GM23248 (cell line): ENCODE results near the gene ADIPOR2. TPM values are rescaled to one million over a fixed set of nuclear protein-coding genes. Genes with fewer than 3 reads are reported as not detected.

ENCODE experiments used
- DNase-seq: peaks from one replicate; pipeline ENCODE4 v3.0.0-alpha.2; 2015
- H2AFZ ChIP-seq: fragments of 200-600 bp; sonication (generic); 2 replicates; pipeline ENCODE4 v1.6.1; 2016; ENCODE audit warnings: antibody characterized with exemption
- H3F3A ChIP-seq: fragments of 200-600 bp; sonication (generic); 2 replicates; pipeline ENCODE4 v1.6.1; 2016; ENCODE audit warnings: mild to moderate bottlenecking, antibody characterized with exemption, mixed run types; ENCODE audit not compliant: insufficient read depth
- H3K27ac ChIP-seq: fragments of 200-600 bp; sonication (generic); 2 replicates; pipeline ENCODE4 v1.5.1; 2016; ENCODE audit warnings: mild to moderate bottlenecking
- H3K27me3 ChIP-seq: fragments of 200-600 bp; sonication (generic); replicated peaks from 2 replicates; pipeline ENCODE4 v1.6.1; 2016; ENCODE audit warnings: mild to moderate bottlenecking; ENCODE audit not compliant: insufficient read depth
- H3K36me3 ChIP-seq: fragments of 200-600 bp; sonication (generic); 2 replicates; pipeline ENCODE4 v1.6.1; 2016; ENCODE audit warnings: low read depth, mild to moderate bottlenecking
- H3K4me1 ChIP-seq: fragments of 200-600 bp; sonication (generic); 2 replicates; pipeline ENCODE4 v1.6.1; 2016; ENCODE audit warnings: mild to moderate bottlenecking; ENCODE audit not compliant: insufficient read depth
- H3K4me2 ChIP-seq: fragments of 200-600 bp; sonication (generic); one replicate; pipeline ENCODE4 v1.6.1; 2016; ENCODE audit warnings: mild to moderate bottlenecking; ENCODE audit not compliant: unreplicated experiment
- H3K4me3 ChIP-seq: fragments of 200-600 bp; sonication (generic); 2 replicates; pipeline ENCODE4 v1.5.1; 2016; ENCODE audit warnings: mild to moderate bottlenecking
- H3K79me2 ChIP-seq: fragments of 200-600 bp; sonication (generic); 2 replicates; pipeline ENCODE4 v1.6.1; 2016; ENCODE audit warnings: mild to moderate bottlenecking; ENCODE audit not compliant: insufficient read depth
- H3K9ac ChIP-seq: fragments of 200-600 bp; sonication (generic); 2 replicates; pipeline ENCODE4 v1.6.1; 2016; ENCODE audit warnings: mild to moderate bottlenecking
- H3K9me2 ChIP-seq: fragments of 200-600 bp; sonication (generic); 2 replicates; pipeline ENCODE4 v1.6.1; 2016; ENCODE audit warnings: mixed run types, mild to moderate bottlenecking, moderate library complexity; ENCODE audit not compliant: insufficient read depth
- H3K9me3 ChIP-seq: fragments of 200-600 bp; sonication (generic); one replicate; pipeline ENCODE4 v1.6.1; 2017; ENCODE audit warnings: low read depth
- H4K20me1 ChIP-seq: fragments of 200-600 bp; sonication (generic); 2 replicates; pipeline ENCODE4 v1.6.0; 2016; ENCODE audit not compliant: insufficient read depth
- EZH2 ChIP-seq: fragments of 200-600 bp; sonication (generic); IDR thresholded peaks from 2 replicates; pipeline ENCODE4 v1.6.1; 2018; ENCODE audit warnings: antibody characterized with exemption, mild to moderate bottlenecking; ENCODE audit not compliant: insufficient read depth, poor library complexity, severe bottlenecking
- EZH2phosphoT487 ChIP-seq: fragments of 200-600 bp; sonication (generic); IDR thresholded peaks from 2 replicates; pipeline ENCODE4 v1.6.1; 2018; ENCODE audit warnings: antibody characterized with exemption, moderate library complexity, mild to moderate bottlenecking, low read depth; ENCODE audit not compliant: insufficient read depth
- WGBS, 2 experiments: methylation state at CpG; one replicate each; pipeline ENCODE4 v1.1.6; 2015 to 2017; ENCODE audit warnings: low lambda C conversion rate in 2 of 2, low coverage in 1 of 2; ENCODE audit errors: missing lambda C conversion rate in 2 of 2; 5-methylcytosine and 5-hydroxymethylcytosine counted together
- in situ Hi-C: fragments of 300-500 bp; cut with MboI; formaldehyde crosslinking; loops from 2 replicates; pipeline ENCODE4 v1.15.0; 2020
- polyA plus RNA-seq: library from polyadenylated mRNA; unstranded; fragments of >200 nt; fragmentation: Nextera tagmentation; extraction: Ambion mirVana; gene quantifications from 2 replicates; pipeline ENCODE4 v1.2.1, GENCODE V29; 2016
- total RNA-seq: library from RNA; depleted of rRNA; stranded (reverse); fragments of >200 nt; shearing (Covaris generic); gene quantifications from 2 replicates; pipeline ENCODE4 v1.2.3, GENCODE V29; 2014

The ADIPOR2 gene
- total and polyA plus RNA-seq, 2 experiments from 2014 or later, result 4.2 to 18.8 TPM

DNA sequence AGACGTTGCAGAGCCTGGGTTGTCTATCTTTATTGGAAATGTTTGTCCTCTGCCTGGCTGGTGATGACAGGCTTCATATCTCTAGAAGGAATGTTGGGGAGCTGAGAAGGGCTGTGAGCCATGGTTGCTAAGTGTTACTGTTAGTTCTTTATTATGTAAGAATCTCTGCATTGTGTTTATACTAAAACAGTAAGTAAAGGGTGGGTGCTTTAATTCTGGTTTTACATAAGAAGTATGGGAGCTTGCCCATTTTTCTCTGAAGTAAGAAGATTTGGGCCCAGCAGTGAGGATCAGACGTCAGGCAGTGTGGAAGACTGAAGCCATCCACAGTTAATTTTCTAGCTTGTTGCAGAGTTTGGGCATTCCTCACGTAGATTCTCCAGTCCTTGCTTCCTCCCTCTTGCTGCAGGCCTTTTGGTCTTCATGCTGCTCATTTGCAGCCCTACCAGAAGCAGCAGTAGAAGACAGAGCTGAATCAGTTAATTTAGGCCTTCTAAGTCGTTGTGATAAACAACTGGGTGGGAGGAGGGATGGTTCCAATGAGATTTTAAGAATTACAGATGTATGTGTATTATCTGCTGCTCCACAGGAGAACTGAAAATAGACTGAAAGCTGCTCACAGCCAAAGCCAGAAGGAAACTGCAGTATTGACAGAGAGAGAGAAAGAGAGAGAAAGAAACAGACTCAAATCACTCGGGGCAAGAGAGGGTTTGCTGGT lies 40.5 kb upstream of the ADIPOR2 start:
- H3K79me2 ChIP-seq, result peaks cover 67% of the 10 kb centered on the region
- H3K36me3 ChIP-seq, result peaks cover 57% of the 10 kb centered on the region
- peak overlapping the region; percentile 32 for H3K27ac ChIP-seq
- WGBS, 2 experiments, result 24 to 27% methylated on average over 5 of the region's 5 CpGs
- H2AFZ ChIP-seq, result no peak overlapping the region
- H3F3A ChIP-seq, result peaks cover 70% of the 10 kb centered on the region
- no peak overlapping the region for H3K4me2 ChIP-seq
- DNase-seq, result peak; percentile 47
- H3K9ac ChIP-seq, result peak overlapping the region; percentile 47
- H3K9me3 ChIP-seq, result no peaks in the 10 kb centered on the region
- no peaks in the 10 kb centered on the region; the same call in 1 of the 2 replicates for H4K20me1 ChIP-seq
- peaks cover 21% of the 10 kb centered on the region for H3K4me1 ChIP-seq
- no peak for TF ChIP-seq EZH2
- no peak for TF ChIP-seq EZH2phosphoT487
- no peaks in the 10 kb centered on the region for H3K27me3 ChIP-seq
- no peaks in the 10 kb centered on the region for H3K9me2 ChIP-seq
- in situ Hi-C loops, result loop anchor here (10.0 to 25.0 kb wide), 2 partner anchors 284 to 937 kb away; no protein-coding TSS in a partner anchor
- no peak overlapping the region for H3K4me3 ChIP-seq

DNA sequence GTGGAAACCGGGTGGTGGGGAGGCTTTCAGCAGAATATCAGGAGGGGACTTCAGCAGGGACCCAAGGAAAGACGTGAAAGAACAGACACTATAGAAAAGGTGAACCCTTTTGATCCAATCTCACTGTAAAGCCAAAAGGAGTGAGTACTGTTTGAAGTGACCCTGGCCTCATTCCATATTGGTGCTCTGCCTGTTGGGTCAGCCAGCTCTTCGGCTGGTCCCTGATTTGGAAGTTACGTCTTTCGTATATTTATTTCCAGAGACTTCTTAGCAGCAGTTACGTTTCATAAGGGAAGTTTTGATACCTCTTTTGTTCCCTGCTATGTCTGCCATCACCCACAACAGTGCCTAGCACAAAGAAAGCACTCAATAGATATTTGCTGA lies 39.9 kb upstream of the ADIPOR2 start:
- Histone ChIP-seq H4K20me1 (no peaks in the 10 kb centered on the region), H3K27me3 (no peaks in the 10 kb centered on the region), H3K36me3 (peaks cover 53% of the 10 kb centered on the region), H3K9ac (0 out of 2 replicates have a peak overlapping the region, but pooled peaks have one; percentile 47), H3K4me3 (no peak overlapping the region), H3K4me1 (peaks cover 21% of the 10 kb centered on the region), H3K79me2 (peaks cover 62% of the 10 kb centered on the region), H3K9me2 (no peaks in the 10 kb centered on the region), H3K9me3 (no peaks in the 10 kb centered on the region), H3K4me2 (no peak overlapping the region), H3K27ac (no peak overlapping the region), H2AFZ (no peak overlapping the region), H3F3A (peaks cover 69% of the 10 kb centered on the region)
- in situ Hi-C loops, result loop anchor here (10.0 to 25.0 kb wide), 2 partner anchors 284 to 936 kb away; no protein-coding TSS in a partner anchor
- 52 to 58% methylated on average over 6 of the region's 6 CpGs for WGBS, 2 experiments
- DNase-seq, result no peak
- no peak for TF ChIP-seq EZH2
- TF ChIP-seq EZH2phosphoT487, result no peak

DNA sequence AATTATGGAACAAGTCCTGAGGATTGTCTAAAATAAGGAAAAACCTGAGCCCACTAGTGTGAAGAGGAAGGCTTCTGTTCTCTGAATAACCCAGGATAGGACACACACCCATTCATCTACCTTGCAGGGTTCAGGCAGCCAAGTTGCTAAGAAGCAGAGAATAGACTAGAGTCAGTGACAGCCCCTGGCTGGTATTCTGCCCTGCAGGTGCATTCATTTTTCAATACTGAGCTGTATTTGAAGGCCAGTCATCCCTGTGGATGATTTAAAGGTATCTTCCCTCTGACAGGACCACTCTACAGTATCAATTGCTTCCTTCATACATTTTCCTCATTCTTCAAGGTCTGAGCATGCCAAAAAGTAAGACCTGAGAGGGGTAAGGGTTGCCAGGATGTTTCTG lies 38.9 kb upstream of the ADIPOR2 start:
- in situ Hi-C loops, result loop anchor here (10.0 to 25.0 kb wide), 2 partner anchors 283 to 935 kb away; no protein-coding TSS in a partner anchor

DNA sequence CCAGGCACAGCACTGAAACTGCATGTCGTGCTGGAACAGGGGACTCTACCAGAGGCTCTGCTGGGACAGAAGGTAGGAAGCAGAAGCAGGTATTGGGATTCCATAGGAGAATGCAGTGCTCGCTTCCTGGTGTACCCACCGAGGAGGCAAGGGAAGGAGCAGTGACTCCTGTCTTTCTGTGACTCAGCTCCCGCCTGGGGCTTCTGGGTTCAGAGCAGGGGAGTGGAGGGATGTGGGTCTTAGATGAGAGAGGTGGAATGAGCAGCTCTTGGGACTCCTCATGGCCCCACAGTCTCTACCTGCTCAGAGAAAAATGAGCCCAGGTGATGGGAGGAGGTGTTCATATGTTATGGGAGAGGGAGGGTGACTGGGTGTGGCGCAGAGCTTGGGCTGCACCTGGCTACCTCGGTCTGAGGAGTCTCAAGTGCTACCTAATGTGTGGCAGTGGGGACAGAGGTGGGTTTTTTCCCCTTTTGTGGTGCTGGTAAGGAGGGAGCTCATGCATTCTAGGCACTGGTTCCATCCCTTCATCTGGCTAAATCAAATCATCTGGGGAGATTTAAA lies 35.6 kb upstream of the ADIPOR2 start:
- H3K4me3 ChIP-seq, result no peak overlapping the region
- H3K9me2 ChIP-seq, result no peaks in the 10 kb centered on the region
- 68 to 81% methylated on average over 6 of the region's 6 CpGs for WGBS, 2 experiments
- no peaks in the 10 kb centered on the region for H3K9me3 ChIP-seq
- H3K4me1 ChIP-seq, result peaks cover 6% of the 10 kb centered on the region
- no peak overlapping the region for H3K27ac ChIP-seq
- H3K36me3 ChIP-seq, result peaks cover 21% of the 10 kb centered on the region; the same call in 1 of the 2 replicates
- TF ChIP-seq EZH2phosphoT487 (no peak), EZH2 (no peak)
- no peak overlapping the region for H3K9ac ChIP-seq
- no peak overlapping the region for H3K4me2 ChIP-seq
- H3F3A ChIP-seq, result peaks cover 80% of the 10 kb centered on the region
- peaks cover 19% of the 10 kb centered on the region for H3K79me2 ChIP-seq
- in situ Hi-C loops, result loop anchor here (10.0 to 25.0 kb wide), 2 partner anchors 279 to 932 kb away; no protein-coding TSS in a partner anchor
- H3K27me3 ChIP-seq, result no peaks in the 10 kb centered on the region
- H4K20me1 ChIP-seq, result no peaks in the 10 kb centered on the region
- DNase-seq, result peak; percentile 25
- H2AFZ ChIP-seq, result no peak overlapping the region

More for the DNA sequence above, 38.9 kb upstream of the ADIPOR2 start:
- no peak overlapping the region for H3K4me2 ChIP-seq
- H3K36me3 ChIP-seq, result peaks cover 48% of the 10 kb centered on the region
- peaks cover 52% of the 10 kb centered on the region for H3K79me2 ChIP-seq
- H3K27ac ChIP-seq, result no peak overlapping the region
- no peaks in the 10 kb centered on the region for H3K9me3 ChIP-seq
- H3K9ac ChIP-seq, result no peak overlapping the region
- TF ChIP-seq EZH2phosphoT487, result no peak
- no peak for TF ChIP-seq EZH2
- peaks cover 76% of the 10 kb centered on the region for H3F3A ChIP-seq
- DNase-seq, result no peak
- H3K4me1 ChIP-seq, result peaks cover 21% of the 10 kb centered on the region
- H3K27me3 ChIP-seq, result no peaks in the 10 kb centered on the region
- no peak overlapping the region for H3K4me3 ChIP-seq
- H4K20me1 ChIP-seq, result no peaks in the 10 kb centered on the region
- no peak overlapping the region for H2AFZ ChIP-seq
- no peaks in the 10 kb centered on the region for H3K9me2 ChIP-seq
